Measurements from ENCODE around the gene PTPN4.

Gene PTPN4, protein sequence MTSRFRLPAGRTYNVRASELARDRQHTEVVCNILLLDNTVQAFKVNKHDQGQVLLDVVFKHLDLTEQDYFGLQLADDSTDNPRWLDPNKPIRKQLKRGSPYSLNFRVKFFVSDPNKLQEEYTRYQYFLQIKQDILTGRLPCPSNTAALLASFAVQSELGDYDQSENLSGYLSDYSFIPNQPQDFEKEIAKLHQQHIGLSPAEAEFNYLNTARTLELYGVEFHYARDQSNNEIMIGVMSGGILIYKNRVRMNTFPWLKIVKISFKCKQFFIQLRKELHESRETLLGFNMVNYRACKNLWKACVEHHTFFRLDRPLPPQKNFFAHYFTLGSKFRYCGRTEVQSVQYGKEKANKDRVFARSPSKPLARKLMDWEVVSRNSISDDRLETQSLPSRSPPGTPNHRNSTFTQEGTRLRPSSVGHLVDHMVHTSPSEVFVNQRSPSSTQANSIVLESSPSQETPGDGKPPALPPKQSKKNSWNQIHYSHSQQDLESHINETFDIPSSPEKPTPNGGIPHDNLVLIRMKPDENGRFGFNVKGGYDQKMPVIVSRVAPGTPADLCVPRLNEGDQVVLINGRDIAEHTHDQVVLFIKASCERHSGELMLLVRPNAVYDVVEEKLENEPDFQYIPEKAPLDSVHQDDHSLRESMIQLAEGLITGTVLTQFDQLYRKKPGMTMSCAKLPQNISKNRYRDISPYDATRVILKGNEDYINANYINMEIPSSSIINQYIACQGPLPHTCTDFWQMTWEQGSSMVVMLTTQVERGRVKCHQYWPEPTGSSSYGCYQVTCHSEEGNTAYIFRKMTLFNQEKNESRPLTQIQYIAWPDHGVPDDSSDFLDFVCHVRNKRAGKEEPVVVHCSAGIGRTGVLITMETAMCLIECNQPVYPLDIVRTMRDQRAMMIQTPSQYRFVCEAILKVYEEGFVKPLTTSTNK

GRCh38 chr2:119759451-119760236 lies at the start of gene PTPN4:
TSS of gene PTPN4 (plus strand) at chr2:119759922. CDS start at chr2:119809854, 49,932 bp downstream.
- DNase-seq (ENCODE audit: low spot score): peak; percentile 97

DNA sequence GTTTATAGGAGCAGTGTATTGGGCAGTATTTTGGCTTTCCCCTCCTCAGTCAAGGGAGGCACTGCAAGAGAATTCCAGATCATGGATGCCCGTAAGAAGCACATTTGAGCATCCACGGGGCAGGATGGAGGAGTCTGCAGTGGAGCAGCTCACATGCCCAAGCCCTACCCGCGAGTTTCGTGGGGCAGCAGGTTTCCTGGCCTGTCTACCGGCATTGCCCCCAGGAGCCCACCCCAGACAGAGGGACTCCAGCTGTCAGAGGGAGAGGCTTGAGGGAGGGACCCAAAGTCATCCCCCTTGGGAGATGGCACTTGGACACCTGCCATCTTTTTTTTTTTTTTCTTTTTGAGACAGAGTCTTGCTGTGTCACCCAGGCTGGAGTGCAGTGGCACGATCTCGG lies 49.4 kb upstream of the PTPN4 start:
- no peak for DNase-seq (ENCODE audit: low spot score)

DNA sequence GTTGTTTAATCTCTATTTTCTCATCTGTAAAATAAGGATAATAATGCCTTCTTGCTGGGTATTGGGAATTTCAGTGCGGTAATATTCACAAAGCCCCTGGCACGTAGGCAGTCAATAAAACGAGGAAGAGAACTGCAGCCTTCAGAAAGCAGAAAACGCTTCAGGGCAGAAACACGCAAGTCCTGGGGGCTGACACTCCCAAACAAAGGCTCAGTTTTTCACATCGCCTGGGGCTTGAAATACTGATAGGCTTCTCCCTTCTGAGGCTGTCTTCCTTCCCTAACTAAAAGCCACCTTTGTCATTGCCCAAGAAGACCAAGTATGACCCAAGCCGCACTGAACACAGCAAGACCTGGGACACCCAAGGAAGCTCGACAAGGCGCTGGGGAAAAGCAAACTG lies 48.4 kb upstream of the PTPN4 start:
- no peak for DNase-seq (ENCODE audit: low spot score)

DNA sequence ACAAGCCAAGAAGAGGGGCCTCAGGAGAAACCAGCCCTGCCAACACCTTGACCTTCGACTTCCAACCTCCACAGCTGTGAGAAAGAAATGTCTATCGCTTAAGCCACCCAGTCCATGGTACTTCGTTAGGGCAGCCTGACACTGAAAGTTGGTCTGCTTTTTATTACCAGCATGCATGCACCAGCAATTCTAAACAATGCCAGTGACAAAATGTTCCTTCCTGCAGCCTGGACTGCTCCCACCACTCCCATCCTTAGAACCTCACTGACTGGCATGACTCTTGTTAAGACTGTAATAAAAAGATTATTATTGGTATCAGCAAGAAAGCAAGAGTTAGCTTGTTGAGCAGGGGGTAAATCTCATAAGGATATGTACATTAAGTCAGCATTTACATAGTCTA lies 47.2 kb upstream of the PTPN4 start:
- no peak for DNase-seq (ENCODE audit: low spot score)

DNA sequence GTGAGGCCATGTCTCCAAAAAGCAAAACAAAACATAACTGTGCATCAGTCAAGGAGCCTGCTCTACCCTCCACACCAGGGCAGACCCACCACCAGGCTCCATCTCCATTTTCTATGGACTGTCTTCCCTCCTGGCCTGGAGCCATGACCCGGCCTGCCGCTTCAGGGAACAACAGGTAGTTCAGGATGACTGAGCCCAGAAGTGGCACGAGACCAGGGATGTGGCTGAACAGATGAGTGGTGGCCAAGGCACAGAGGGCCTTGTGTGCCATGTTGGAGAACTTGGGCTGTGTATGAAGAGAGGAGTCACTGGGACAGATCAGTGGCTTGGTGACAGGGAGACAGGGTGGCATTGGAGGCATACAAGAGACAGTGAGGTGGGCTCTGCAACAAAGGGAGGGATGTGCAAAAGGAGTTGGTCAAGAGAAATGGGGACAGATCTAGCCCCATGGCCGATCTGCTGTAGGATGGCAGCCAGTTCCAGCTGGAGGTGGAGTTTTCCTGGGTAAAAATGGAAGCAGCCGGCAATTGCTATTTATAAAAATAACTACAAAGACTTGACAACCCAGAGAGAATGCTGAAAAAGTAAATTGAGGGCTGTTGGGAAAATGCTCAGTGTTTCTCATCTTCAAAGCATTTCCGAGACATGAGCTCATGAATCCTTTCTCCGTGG lies 45.8 kb upstream of the PTPN4 start:
- no peak for DNase-seq (ENCODE audit: low spot score)

DNA sequence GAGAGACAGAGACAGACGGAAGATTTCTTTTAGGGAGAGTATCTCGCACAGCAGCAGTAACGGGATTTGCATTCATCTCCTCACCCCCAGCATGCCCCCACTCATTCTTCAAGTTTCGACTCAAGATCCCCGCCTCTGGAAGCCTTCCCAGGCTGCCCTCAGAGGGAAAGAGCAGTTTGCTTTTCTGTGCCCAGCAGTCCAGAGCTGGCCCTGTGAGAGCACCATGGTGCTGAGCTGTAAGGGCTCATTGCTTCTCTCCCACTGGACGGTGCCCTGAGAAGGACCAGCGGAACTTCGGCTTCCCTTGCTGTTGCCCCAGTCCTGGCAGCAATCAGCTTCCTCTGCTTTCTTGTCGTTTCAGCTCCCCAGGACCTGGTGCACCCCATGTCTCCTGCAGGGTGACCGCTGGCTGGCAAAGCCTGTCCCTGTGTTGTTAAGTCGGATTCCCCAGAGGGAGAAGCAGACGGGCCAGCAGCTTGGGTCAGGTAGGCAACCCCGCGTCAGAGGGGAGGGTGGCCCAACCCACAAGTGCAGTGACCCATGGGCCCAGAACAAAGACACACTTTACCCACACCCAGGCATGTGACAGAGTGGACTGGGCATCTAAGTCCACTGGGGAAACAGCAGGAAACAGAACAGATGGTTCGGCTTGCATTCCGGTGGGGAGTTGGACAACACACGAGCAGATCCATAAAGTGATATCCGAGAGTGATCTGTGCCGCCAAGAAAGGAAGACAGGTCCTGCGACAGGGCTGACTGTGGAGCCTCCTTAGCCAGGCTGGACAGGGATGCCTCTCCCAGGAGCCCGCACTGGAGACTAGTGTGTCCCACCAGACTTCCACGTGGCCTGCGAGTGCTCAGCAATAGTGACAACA lies 44.1 kb upstream of the PTPN4 start:
- DNase-seq (ENCODE audit: low spot score): no peak

- no peak for DNase-seq (ENCODE audit: low spot score)
These were observed 43.4 kb upstream of the PTPN4 start for GRCh38 chr2:119716284-119716672.

GRCh38 chr2:119718501-119719260 lies 41.0 kb upstream of the PTPN4 start:
- DNase-seq (ENCODE audit: low spot score): no peak

GRCh38 chr2:119719261-119719627 lies 40.5 kb upstream of the PTPN4 start:
- no peak for DNase-seq (ENCODE audit: low spot score)

DNA sequence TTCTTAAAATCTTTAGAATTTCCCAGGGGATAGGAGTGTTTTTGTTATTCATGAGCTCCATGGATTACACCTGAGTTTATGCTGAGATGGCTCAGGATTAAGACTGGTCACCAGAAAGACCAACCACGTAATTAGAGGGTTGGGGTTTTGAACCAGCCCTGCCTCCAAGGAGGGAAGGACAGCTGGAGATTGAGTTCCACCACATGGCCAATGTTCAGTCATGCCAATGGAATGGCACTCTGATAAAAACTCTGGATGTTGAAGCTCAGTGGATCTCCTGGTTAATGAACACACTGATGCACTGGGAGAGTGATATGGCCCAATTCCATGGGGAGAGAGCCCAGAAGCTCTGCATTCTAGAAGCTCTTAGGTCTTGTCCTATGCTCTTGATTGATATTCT lies 38.7 kb upstream of the PTPN4 start:
- DNase-seq (ENCODE audit: low spot score): no peak

- DNase-seq (ENCODE audit: low spot score): no peak
These were observed 38.3 kb upstream of the PTPN4 start for GRCh38 chr2:119721462-119721861.

- DNase-seq (ENCODE audit: low spot score): no peak
These were observed 37.8 kb upstream of the PTPN4 start for GRCh38 chr2:119721904-119722303.

- DNase-seq (ENCODE audit: low spot score): no peak
These were observed 36.5 kb upstream of the PTPN4 start for GRCh38 chr2:119723186-119723585.

DNA sequence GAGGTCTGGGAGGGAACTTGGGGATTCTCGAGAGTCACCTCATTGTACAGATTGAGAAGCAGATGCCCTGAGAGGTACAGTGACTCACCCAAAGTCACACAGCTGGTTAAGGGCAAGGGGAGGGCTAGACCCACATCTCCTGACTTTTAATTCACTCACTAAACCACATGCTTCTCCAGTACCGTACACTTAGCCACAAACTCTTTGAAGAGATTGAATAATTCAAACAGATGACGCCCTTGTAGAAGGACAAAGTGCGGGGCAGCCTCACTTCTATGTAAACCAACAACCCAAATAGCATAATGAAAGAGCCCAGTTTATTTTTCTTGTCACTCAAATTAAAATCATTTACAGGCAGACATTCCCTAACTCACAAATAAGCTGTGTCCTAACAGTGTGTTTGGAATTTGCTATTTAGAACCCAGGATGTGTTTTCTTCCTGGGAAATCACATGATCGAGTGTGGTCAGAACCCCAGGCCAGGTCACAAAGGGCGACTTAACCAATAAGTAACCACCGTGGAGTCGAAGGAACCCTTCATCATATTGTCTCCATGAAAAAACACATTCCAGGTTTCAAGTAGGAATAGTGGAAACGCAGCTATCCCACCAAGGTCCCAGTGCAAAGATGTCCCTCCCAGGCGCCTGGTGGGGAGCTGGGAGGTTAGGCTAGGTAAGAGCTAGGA lies 35.8 kb upstream of the PTPN4 start:
- no peak for DNase-seq (ENCODE audit: low spot score)

DNA sequence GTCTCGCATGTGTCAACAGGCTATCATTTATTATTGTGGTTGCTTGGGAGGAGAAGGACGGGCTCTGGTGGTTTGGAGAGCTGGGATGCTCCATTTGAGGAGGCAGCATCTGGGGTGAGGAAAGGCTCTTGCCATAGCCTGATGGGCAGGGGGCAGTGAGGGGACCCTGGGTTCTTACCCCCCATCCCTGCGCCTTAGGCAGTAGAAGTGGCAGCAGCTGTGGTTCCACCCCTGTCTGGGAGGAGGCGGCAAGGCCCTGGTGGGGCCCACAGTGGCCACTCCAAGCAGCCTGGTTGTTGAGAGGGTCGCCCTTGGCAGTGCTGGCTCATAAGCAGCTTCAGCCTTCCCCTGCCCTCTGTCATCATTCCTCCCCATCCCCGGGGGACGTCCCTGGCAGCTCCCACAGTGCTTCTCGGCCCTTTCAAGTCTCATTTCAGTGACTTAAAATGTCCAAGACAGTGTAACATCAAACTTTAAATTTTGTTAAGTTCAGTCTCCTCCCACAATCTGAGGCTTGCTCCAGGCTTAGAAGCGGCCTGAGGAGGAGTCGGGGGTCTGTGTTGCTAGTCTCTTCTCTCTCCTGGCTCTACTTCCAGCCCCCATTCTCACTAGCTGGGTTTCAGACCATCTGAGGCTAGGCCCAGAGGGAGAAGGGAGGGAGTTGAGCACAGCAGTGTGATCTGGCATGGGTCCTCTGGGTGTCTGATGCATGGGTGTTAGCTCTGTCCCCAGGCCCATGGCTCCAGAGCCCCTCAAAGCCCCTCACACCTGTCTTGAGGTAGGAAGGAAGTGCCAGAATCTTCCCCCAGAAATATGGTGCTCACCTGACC lies 34.9 kb upstream of the PTPN4 start:
- no peak for DNase-seq (ENCODE audit: low spot score)

DNA sequence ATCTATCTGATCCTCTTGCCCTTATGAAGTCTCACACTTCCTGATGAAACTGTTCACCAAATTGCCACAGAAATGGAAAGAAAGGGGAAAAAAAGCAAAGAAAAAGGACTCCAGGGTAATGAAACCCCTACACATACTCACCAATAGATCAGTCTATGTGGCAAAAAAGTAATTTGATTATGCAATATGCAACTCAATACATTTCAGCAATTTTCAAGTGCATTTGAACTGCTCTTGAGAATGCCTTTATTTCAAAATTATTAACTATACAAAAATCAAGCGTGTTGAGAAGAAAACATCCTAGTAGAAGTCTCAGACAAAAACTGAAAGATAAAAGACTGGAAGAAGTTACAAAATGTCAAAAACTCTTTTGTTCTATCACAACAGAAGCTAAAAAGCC lies 32.2 kb upstream of the PTPN4 start:
- DNase-seq (ENCODE audit: low spot score): no peak

DNA sequence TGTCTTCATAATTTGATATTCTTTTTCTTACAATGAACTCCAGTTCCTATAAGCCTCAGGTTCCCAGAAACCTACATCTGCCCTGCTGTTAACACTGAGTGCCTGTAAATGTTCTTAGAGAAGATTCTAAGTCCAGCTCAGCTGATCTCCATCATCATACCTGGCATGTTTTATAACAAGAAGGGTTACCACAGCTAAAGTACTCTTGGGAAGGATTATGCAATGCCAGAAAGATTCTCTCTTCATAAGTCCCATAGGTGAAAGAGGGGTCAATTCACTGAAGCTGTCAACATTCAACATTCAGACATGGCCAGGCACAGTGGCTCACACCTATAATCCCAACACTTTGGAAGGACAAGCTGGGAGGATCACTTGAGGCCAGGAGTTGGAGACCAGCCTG lies 31.3 kb upstream of the PTPN4 start:
- no peak for DNase-seq (ENCODE audit: low spot score)

DNA sequence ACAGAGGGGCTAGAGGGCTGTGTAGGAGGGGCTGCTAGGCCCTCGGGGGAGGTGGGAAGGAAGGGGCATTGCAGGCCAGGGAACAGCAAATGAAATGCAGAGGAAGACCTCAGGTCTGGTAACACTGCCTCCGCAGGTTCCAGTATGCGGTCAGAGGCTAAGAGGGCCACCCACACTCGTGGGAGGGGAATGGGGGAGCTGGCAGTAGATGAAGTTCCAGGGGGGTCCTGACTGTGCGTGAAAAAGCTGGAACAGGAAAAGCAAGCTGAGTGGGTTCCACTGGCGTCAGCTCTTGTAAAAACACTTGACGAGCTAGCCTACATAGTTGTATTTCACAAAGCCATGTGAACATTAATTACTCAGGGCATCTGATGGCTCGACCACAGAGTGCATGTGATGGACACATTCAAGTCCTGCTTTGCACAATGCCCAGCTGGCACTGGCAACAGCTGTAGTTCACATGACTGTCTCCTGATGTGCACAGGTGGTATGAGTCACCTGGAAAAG lies 29.0 kb upstream of the PTPN4 start:
- DNase-seq (ENCODE audit: low spot score): no peak
